HepG2 (cell line): ENCODE results near the gene METTL23. TPM values are rescaled to one million over a fixed set of nuclear protein-coding genes. Genes with fewer than 3 reads are reported as not detected.

Experiments used
- FOXO1 ChIP-seq: sonication (generic); formaldehyde crosslinking; IDR thresholded peaks from 2 replicates; pipeline ENCODE4 v1.4.0; 2020; ENCODE audit warnings: missing genetic modification reagents
- NR2F2 ChIP-seq: IDR thresholded peaks from 2 replicates; pipeline ENCODE4 v1.6.1; 2012; ENCODE audit warnings: low read depth, inconsistent platforms, borderline replicate concordance
- polyA plus RNA-seq, 8 experiments: library from polyadenylated mRNA; depleted of rRNA in 3 of 8; stranded (reverse) in 7 of 8; unstranded in 1 of 8; fragments of >200 nt; fragmentation: Illumina TruSeq in 4 of 8; extraction: Trizol in 4 of 8; gene quantifications; 2 replicates each; pipeline versions ENCODE4 v1.2.1 to v1.2.3, GENCODE V29; 2011 to 2016; ENCODE audit warnings: low read depth in 4 of 8, missing spikeins in 1 of 8, mixed read lengths in 1 of 8; ENCODE audit not compliant: insufficient read depth in 1 of 8
- total RNA-seq, 5 experiments: library from RNA; depleted of rRNA; stranded (reverse); fragments of >200 nt; fragmentation: Illumina TruSeq; extraction: Trizol; gene quantifications; 2 replicates each; pipeline ENCODE4 v1.2.3, GENCODE V29; 2016; ENCODE audit warnings: low read depth in 1 of 5
- TF ChIP-seq, protein P1 (sequence below): sonication (generic); formaldehyde crosslinking; IDR thresholded peaks from 2 replicates; pipeline ENCODE4; 2020; ENCODE audit warnings: missing genetic modification reagents, mild to moderate bottlenecking, borderline replicate concordance
- TF ChIP-seq, protein P2 (sequence below): sonication (generic); formaldehyde crosslinking; IDR thresholded peaks from 2 replicates; pipeline ENCODE4 v1.5.0; 2020; ENCODE audit warnings: mild to moderate bottlenecking, missing genetic modification reagents, borderline replicate concordance
- TF ChIP-seq, protein P3 (sequence below): IDR thresholded peaks from 2 replicates; pipeline ENCODE4 v1.6.1; 2016; ENCODE audit warnings: missing compliant biosample characterization, missing genetic modification reagents, borderline replicate concordance
- TF ChIP-seq, protein P4 (sequence below): sonication (generic); formaldehyde crosslinking; IDR thresholded peaks from 2 replicates; pipeline ENCODE4 v1.5.0; 2020; ENCODE audit warnings: mild to moderate bottlenecking, missing genetic modification reagents
- TF ChIP-seq, protein P5 (sequence below): sonication (generic); formaldehyde crosslinking; IDR thresholded peaks from 2 replicates; pipeline ENCODE4 v1.4.0; 2020; ENCODE audit warnings: missing genetic modification reagents, borderline replicate concordance
- TF ChIP-seq, protein P6 (sequence below): IDR thresholded peaks from 2 replicates; pipeline ENCODE4 v1.6.1; 2018; ENCODE audit warnings: missing genetic modification reagents

METTL23 gene
- total and polyA plus RNA-seq, 2 of the 13 experiments (the other 11 are each of a cell fraction or from before 2014, with no cell fraction given): 39.9 to 104 TPM

DNA sequence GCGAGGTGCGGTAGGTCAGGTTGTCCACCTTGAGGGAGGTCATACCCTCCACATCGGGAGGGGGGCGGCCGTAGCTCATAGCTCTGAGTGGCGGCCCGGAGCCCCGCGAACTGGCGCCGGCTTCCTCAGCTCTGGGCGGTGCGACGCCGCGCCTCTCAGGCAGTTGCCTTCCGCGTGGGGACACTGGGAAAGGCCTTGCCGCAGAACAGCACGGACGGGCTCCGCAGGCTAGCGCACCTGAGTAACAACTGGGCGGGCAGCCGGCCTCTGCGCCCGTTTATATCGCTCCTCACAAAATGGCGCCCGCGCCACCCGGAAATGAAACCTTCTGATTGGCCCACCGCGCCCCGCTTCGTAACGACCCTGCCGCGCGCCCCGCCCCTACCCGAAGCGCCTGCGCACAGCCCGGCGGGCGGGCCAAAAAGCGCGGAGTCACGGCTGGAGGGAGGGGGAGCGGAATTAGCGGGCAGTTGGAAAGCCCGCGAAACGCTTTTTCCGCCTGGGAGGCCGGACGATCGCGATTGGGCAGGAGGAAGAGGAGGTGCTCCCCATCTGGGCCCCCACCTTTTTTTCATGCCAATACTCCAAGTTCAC, 10.5 kb downstream of the METTL23 start, which contains the start of gene SRSF2 (continued):
- TF ChIP-seq, protein P1, sequence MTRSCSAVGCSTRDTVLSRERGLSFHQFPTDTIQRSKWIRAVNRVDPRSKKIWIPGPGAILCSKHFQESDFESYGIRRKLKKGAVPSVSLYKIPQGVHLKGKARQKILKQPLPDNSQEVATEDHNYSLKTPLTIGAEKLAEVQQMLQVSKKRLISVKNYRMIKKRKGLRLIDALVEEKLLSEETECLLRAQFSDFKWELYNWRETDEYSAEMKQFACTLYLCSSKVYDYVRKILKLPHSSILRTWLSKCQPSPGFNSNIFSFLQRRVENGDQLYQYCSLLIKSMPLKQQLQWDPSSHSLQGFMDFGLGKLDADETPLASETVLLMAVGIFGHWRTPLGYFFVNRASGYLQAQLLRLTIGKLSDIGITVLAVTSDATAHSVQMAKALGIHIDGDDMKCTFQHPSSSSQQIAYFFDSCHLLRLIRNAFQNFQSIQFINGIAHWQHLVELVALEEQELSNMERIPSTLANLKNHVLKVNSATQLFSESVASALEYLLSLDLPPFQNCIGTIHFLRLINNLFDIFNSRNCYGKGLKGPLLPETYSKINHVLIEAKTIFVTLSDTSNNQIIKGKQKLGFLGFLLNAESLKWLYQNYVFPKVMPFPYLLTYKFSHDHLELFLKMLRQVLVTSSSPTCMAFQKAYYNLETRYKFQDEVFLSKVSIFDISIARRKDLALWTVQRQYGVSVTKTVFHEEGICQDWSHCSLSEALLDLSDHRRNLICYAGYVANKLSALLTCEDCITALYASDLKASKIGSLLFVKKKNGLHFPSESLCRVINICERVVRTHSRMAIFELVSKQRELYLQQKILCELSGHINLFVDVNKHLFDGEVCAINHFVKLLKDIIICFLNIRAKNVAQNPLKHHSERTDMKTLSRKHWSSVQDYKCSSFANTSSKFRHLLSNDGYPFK: peak; percentile 91; the same call in 1 of the 2 replicates
- TF ChIP-seq, protein P2, sequence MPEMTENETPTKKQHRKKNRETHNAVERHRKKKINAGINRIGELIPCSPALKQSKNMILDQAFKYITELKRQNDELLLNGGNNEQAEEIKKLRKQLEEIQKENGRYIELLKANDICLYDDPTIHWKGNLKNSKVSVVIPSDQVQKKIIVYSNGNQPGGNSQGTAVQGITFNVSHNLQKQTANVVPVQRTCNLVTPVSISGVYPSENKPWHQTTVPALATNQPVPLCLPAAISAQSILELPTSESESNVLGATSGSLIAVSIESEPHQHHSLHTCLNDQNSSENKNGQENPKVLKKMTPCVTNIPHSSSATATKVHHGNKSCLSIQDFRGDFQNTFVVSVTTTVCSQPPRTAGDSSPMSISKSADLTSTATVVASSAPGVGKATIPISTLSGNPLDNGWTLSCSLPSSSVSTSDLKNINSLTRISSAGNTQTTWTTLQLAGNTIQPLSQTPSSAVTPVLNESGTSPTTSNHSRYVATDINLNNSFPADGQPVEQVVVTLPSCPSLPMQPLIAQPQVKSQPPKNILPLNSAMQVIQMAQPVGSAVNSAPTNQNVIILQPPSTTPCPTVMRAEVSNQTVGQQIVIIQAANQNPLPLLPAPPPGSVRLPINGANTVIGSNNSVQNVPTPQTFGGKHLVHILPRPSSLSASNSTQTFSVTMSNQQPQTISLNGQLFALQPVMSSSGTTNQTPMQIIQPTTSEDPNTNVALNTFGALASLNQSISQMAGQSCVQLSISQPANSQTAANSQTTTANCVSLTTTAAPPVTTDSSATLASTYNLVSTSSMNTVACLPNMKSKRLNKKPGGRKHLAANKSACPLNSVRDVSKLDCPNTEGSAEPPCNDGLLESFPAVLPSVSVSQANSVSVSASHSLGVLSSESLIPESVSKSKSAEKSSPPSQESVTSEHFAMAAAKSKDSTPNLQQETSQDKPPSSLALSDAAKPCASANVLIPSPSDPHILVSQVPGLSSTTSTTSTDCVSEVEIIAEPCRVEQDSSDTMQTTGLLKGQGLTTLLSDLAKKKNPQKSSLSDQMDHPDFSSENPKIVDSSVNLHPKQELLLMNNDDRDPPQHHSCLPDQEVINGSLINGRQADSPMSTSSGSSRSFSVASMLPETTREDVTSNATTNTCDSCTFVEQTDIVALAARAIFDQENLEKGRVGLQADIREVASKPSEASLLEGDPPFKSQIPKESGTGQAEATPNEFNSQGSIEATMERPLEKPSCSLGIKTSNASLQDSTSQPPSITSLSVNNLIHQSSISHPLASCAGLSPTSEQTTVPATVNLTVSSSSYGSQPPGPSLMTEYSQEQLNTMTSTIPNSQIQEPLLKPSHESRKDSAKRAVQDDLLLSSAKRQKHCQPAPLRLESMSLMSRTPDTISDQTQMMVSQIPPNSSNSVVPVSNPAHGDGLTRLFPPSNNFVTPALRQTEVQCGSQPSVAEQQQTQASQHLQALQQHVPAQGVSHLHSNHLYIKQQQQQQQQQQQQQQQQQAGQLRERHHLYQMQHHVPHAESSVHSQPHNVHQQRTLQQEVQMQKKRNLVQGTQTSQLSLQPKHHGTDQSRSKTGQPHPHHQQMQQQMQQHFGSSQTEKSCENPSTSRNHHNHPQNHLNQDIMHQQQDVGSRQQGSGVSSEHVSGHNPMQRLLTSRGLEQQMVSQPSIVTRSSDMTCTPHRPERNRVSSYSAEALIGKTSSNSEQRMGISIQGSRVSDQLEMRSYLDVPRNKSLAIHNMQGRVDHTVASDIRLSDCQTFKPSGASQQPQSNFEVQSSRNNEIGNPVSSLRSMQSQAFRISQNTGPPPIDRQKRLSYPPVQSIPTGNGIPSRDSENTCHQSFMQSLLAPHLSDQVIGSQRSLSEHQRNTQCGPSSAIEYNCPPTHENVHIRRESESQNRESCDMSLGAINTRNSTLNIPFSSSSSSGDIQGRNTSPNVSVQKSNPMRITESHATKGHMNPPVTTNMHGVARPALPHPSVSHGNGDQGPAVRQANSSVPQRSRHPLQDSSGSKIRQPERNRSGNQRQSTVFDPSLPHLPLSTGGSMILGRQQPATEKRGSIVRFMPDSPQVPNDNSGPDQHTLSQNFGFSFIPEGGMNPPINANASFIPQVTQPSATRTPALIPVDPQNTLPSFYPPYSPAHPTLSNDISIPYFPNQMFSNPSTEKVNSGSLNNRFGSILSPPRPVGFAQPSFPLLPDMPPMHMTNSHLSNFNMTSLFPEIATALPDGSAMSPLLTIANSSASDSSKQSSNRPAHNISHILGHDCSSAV (CRISPR knock-in tag): no peak
- TF ChIP-seq, protein P3, sequence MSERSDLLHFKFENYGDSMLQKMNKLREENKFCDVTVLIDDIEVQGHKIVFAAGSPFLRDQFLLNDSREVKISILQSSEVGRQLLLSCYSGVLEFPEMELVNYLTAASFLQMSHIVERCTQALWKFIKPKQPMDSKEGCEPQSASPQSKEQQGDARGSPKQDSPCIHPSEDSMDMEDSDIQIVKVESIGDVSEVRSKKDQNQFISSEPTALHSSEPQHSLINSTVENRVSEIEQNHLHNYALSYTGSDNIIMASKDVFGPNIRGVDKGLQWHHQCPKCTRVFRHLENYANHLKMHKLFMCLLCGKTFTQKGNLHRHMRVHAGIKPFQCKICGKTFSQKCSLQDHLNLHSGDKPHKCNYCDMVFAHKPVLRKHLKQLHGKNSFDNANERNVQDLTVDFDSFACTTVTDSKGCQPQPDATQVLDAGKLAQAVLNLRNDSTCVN (CRISPR knock-in tag): no peak; the same call in none of the 2 replicates
- TF ChIP-seq, protein P4, sequence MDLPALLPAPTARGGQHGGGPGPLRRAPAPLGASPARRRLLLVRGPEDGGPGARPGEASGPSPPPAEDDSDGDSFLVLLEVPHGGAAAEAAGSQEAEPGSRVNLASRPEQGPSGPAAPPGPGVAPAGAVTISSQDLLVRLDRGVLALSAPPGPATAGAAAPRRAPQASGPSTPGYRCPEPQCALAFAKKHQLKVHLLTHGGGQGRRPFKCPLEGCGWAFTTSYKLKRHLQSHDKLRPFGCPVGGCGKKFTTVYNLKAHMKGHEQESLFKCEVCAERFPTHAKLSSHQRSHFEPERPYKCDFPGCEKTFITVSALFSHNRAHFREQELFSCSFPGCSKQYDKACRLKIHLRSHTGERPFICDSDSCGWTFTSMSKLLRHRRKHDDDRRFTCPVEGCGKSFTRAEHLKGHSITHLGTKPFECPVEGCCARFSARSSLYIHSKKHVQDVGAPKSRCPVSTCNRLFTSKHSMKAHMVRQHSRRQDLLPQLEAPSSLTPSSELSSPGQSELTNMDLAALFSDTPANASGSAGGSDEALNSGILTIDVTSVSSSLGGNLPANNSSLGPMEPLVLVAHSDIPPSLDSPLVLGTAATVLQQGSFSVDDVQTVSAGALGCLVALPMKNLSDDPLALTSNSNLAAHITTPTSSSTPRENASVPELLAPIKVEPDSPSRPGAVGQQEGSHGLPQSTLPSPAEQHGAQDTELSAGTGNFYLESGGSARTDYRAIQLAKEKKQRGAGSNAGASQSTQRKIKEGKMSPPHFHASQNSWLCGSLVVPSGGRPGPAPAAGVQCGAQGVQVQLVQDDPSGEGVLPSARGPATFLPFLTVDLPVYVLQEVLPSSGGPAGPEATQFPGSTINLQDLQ (CRISPR knock-in tag): peak; percentile 92
- TF ChIP-seq NR2F2 (no peak), FOXO1 (peak; percentile 85)
- TF ChIP-seq, protein P5, sequence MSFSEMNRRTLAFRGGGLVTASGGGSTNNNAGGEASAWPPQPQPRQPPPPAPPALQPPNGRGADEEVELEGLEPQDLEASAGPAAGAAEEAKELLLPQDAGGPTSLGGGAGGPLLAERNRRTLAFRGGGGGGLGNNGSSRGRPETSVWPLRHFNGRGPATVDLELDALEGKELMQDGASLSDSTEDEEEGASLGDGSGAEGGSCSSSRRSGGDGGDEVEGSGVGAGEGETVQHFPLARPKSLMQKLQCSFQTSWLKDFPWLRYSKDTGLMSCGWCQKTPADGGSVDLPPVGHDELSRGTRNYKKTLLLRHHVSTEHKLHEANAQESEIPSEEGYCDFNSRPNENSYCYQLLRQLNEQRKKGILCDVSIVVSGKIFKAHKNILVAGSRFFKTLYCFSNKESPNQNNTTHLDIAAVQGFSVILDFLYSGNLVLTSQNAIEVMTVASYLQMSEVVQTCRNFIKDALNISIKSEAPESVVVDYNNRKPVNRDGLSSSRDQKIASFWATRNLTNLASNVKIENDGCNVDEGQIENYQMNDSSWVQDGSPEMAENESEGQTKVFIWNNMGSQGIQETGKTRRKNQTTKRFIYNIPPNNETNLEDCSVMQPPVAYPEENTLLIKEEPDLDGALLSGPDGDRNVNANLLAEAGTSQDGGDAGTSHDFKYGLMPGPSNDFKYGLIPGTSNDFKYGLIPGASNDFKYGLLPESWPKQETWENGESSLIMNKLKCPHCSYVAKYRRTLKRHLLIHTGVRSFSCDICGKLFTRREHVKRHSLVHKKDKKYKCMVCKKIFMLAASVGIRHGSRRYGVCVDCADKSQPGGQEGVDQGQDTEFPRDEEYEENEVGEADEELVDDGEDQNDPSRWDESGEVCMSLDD (CRISPR knock-in tag): peak; percentile 58
- TF ChIP-seq, protein P6, sequence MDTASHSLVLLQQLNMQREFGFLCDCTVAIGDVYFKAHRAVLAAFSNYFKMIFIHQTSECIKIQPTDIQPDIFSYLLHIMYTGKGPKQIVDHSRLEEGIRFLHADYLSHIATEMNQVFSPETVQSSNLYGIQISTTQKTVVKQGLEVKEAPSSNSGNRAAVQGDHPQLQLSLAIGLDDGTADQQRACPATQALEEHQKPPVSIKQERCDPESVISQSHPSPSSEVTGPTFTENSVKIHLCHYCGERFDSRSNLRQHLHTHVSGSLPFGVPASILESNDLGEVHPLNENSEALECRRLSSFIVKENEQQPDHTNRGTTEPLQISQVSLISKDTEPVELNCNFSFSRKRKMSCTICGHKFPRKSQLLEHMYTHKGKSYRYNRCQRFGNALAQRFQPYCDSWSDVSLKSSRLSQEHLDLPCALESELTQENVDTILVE (CRISPR knock-in tag): peak; percentile 84
